ENCODE measurements around the gene IFIT1B. TPM values are rescaled to one million over a fixed set of nuclear protein-coding genes. Genes with fewer than 3 reads are reported as not detected.
"Not testable (repeated sequence)": the region's sequence is repeated elsewhere in the genome, so short reads cannot be mapped to it uniquely, and the experiment has no call there.

The IFIT1B gene
- total and polyA plus RNA-seq, 5 donors: not detected

- Histone ChIP-seq H3K9me3 (ENCODE audit: control insufficient read depth, low read length) (no peaks in the 10 kb centered on the region), H3K4me1 (ENCODE audit: control insufficient read depth, insufficient read depth, low read length) (no peaks in the 10 kb centered on the region), H3K27me3 (ENCODE audit: control insufficient read depth, insufficient read depth) (no peaks in the 10 kb centered on the region), H3K4me3 (ENCODE audit: low read length) (no peak overlapping the region), H3K27ac (ENCODE audit: low read length) (no peak overlapping the region)
- DNase-seq: no peak
- intact Hi-C loops (cut with DNase I): no loop called here
- 50% methylated on average over 2 of the region's 2 CpGs for WGBS
- no peak for ATAC-seq
Measured at GRCh38 chr10:89388806-89389205, 10.9 kb downstream of the IFIT1B start.

GRCh38 chr10:89389254-89389653 is 11.4 kb downstream of the IFIT1B start:
- Histone ChIP-seq H3K9me3 (ENCODE audit: control insufficient read depth, low read length) (no peaks in the 10 kb centered on the region), H3K4me3 (ENCODE audit: low read length) (no peak overlapping the region), H3K27ac (ENCODE audit: low read length) (no peak overlapping the region), H3K27me3 (ENCODE audit: control insufficient read depth, insufficient read depth) (no peaks in the 10 kb centered on the region), H3K4me1 (ENCODE audit: control insufficient read depth, insufficient read depth, low read length) (no peaks in the 10 kb centered on the region)
- 63% methylated on average over 1 of the region's 1 CpG for WGBS
- DNase-seq (no peak), ATAC-seq (no peak)
- intact Hi-C loops (cut with DNase I): no loop called here

- ATAC-seq: no peak
- H3K4me1 ChIP-seq (ENCODE audit: control insufficient read depth, insufficient read depth, low read length): peaks cover 2% of the 10 kb centered on the region
Measured at GRCh38 chr10:89390476-89391225, 12.8 kb downstream of the IFIT1B start.

GRCh38 chr10:89391226-89391576 is 13.3 kb downstream of the IFIT1B start:
- not testable (repeated sequence) for H3K9me3 ChIP-seq (ENCODE audit: control insufficient read depth, low read length); H3K27ac ChIP-seq (ENCODE audit: low read length); H3K4me1 ChIP-seq (ENCODE audit: control insufficient read depth, insufficient read depth, low read length); DNase-seq; H3K27me3 ChIP-seq (ENCODE audit: control insufficient read depth, insufficient read depth); ATAC-seq; H3K4me3 ChIP-seq (ENCODE audit: low read length)
- 94% methylated on average over 4 of the region's 4 CpGs for WGBS
- intact Hi-C loops (cut with DNase I): loop anchor here in 1 of 4 donors (5.0 kb wide), 1 partner anchor 134 kb away; no protein-coding TSS in a partner anchor

More at GRCh38 chr10:89390476-89391225, 12.8 kb downstream of the IFIT1B start:
- Histone ChIP-seq H3K27ac (ENCODE audit: low read length) (peak overlapping the region; percentile 35), H3K9me3 (ENCODE audit: control insufficient read depth, low read length) (no peaks in the 10 kb centered on the region), H3K27me3 (ENCODE audit: control insufficient read depth, insufficient read depth) (no peaks in the 10 kb centered on the region), H3K4me3 (ENCODE audit: low read length) (no peak overlapping the region)
- intact Hi-C loops (cut with DNase I): loop anchor here in 1 of 4 donors (5.0 kb wide), 1 partner anchor 133 kb away; no protein-coding TSS in a partner anchor
- WGBS: 62% methylated on average over 5 of the region's 5 CpGs
- DNase-seq: no peak

- Histone ChIP-seq H3K27ac (ENCODE audit: low read length) (peak within 1 kb of the TSS; percentile 95), H3K4me1 (ENCODE audit: control insufficient read depth, insufficient read depth, low read length) (peaks cover 2% of the 10 kb centered on the region), H3K27me3 (ENCODE audit: control insufficient read depth, insufficient read depth) (no peaks in the 10 kb centered on the region), H3K4me3 (ENCODE audit: low read length) (peak within 1 kb of the TSS; percentile 91), H3K9me3 (ENCODE audit: control insufficient read depth, low read length) (no peaks in the 10 kb centered on the region)
- intact Hi-C loops (cut with DNase I): loop anchor here in 1 of 4 donors (5.0 kb wide), 1 partner anchor 135 kb away; no protein-coding TSS in a partner anchor
- WGBS: 1% methylated on average over 8 of the region's 8 CpGs
- peak; percentile 94 to 95 for ATAC-seq
- DNase-seq: peak in 1 of 3 donors; percentile 57
Measured at GRCh38 chr10:89391907-89392756, 14.3 kb downstream of the IFIT1B start, which contains the start of gene IFIT1. TSS of gene IFIT1 (plus strand) at chr10:89392623. CDS start at chr10:89392713, 90 bp downstream.

- Histone ChIP-seq H3K27ac (ENCODE audit: low read length) (peak overlapping the region; percentile 92), H3K27me3 (ENCODE audit: control insufficient read depth, insufficient read depth) (no peaks in the 10 kb centered on the region), H3K4me1 (ENCODE audit: control insufficient read depth, insufficient read depth, low read length) (peaks cover 2% of the 10 kb centered on the region), H3K9me3 (ENCODE audit: control insufficient read depth, low read length) (no peaks in the 10 kb centered on the region), H3K4me3 (ENCODE audit: low read length) (peak overlapping the region; percentile 91)
- ATAC-seq: peak; percentile 73 to 78
- WGBS: 4% methylated on average over 2 of the region's 2 CpGs
- no peak for DNase-seq
- intact Hi-C loops (cut with DNase I): loop anchor here in 1 of 4 donors (5.0 kb wide), 1 partner anchor 136 kb away; no protein-coding TSS in a partner anchor
Measured at GRCh38 chr10:89392974-89393373, 15.1 kb downstream of the IFIT1B start.

- Histone ChIP-seq H3K27ac (ENCODE audit: low read length) (no peak overlapping the region), H3K9me3 (ENCODE audit: control insufficient read depth, low read length) (no peaks in the 10 kb centered on the region), H3K4me3 (ENCODE audit: low read length) (peak overlapping the region; percentile 91), H3K27me3 (ENCODE audit: control insufficient read depth, insufficient read depth) (no peaks in the 10 kb centered on the region), H3K4me1 (ENCODE audit: control insufficient read depth, insufficient read depth, low read length) (peaks cover 2% of the 10 kb centered on the region)
- ATAC-seq (no peak), DNase-seq (no peak)
- WGBS: 29% methylated on average over 3 of the region's 3 CpGs
- intact Hi-C loops (cut with DNase I): loop anchor here in 1 of 4 donors (5.0 kb wide), 1 partner anchor 137 kb away; no protein-coding TSS in a partner anchor
Measured at GRCh38 chr10:89393898-89394297, 16.0 kb downstream of the IFIT1B start.

GRCh38 chr10:89395141-89395540 is 17.3 kb downstream of the IFIT1B start:
- ATAC-seq (no peak), DNase-seq (no peak)
- 97% methylated on average over 2 of the region's 2 CpGs for WGBS
- Histone ChIP-seq H3K27me3 (ENCODE audit: control insufficient read depth, insufficient read depth) (no peaks in the 10 kb centered on the region), H3K4me1 (ENCODE audit: control insufficient read depth, insufficient read depth, low read length) (peaks cover 2% of the 10 kb centered on the region), H3K4me3 (ENCODE audit: low read length) (no peak overlapping the region), H3K9me3 (ENCODE audit: control insufficient read depth, low read length) (no peaks in the 10 kb centered on the region), H3K27ac (ENCODE audit: low read length) (no peak overlapping the region)
- intact Hi-C loops (cut with DNase I): no loop called here

- WGBS: 64% methylated on average over 5 of the region's 5 CpGs
- Histone ChIP-seq H3K4me1 (ENCODE audit: control insufficient read depth, insufficient read depth, low read length) (peaks cover 2% of the 10 kb centered on the region), H3K27me3 (ENCODE audit: control insufficient read depth, insufficient read depth) (no peaks in the 10 kb centered on the region), H3K4me3 (ENCODE audit: low read length) (no peak overlapping the region), H3K27ac (ENCODE audit: low read length) (peak overlapping the region; percentile 9), H3K9me3 (ENCODE audit: control insufficient read depth, low read length) (no peaks in the 10 kb centered on the region)
- DNase-seq (no peak), ATAC-seq (no peak)
- intact Hi-C loops (cut with DNase I): no loop called here
Measured at GRCh38 chr10:89398003-89398749, 20.3 kb downstream of the IFIT1B start.

GRCh38 chr10:89399956-89400355 is 22.1 kb downstream of the IFIT1B start:
- WGBS: 81% methylated on average over 1 of the region's 1 CpG
- no peak overlapping the region for H3K4me3 ChIP-seq (ENCODE audit: low read length)
- DNase-seq (no peak), ATAC-seq (no peak)
- no peak overlapping the region for H3K27ac ChIP-seq (ENCODE audit: low read length)
- intact Hi-C loops (cut with DNase I): no loop called here
- H3K9me3 ChIP-seq (ENCODE audit: control insufficient read depth, low read length): no peaks in the 10 kb centered on the region
- no peaks in the 10 kb centered on the region for H3K27me3 ChIP-seq (ENCODE audit: control insufficient read depth, insufficient read depth)
- peaks cover 4% of the 10 kb centered on the region for H3K4me1 ChIP-seq (ENCODE audit: control insufficient read depth, insufficient read depth, low read length)

Data from right cardiac atrium (tissue), 5 donors.